HG03060 (cell line): ENCODE measurements around the gene GSE1.

Experiments used
- ATAC-seq: cut with Tn5 transposase; IDR thresholded peaks from one replicate; pipeline ENCODE4 v1.9.1; 2021; ENCODE audit warnings: low read depth, moderate number of reproducible peaks; ENCODE audit not compliant: unreplicated experiment

Gene GSE1

DNA sequence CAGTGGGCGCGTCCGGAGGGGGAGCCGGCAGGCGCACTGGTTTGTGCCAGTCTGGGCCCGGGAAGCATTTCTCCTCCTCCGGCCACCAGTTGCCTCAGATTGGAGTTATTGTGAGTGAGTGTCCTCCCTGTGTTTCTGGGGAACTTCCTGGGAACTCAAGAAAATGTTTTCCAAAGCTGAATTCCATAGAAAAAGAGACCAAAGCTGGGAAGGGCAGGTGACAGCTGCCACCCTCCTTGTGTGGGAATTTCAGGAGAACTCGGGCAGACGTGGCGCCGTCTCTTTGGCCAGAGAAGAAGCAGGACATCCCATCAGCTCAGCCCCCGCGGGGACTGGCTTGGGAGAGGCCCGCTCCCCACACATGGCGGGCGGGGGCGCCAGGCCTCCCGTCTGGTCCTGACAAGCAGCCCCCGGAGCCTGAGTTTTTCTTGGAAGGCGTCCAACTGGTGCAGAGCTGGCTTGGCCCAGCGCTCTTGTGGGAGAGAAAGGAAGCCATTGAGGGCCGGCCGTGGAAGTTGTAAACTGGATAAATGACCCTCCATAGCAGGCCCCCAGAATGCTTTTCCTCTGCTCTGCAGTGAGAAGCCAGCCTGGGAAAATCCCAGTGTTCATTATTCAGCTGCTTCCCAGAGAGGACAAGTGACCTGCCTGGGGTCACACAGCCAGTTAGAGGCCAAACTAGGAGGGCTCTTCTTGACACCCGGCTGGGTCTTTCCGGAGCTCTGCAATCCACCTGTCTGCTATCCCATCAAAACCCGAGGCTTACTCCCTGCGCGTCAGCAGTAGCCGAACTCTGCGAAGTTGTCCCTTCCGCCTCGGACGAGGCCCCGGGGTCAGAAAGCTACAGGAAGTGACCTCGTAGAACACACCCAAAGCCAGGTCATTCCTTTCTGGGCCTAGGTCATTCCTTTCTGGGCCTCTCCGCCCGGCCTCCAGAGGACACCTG, 39.2 kb upstream of the GSE1 start:
- no peak for ATAC-seq

DNA sequence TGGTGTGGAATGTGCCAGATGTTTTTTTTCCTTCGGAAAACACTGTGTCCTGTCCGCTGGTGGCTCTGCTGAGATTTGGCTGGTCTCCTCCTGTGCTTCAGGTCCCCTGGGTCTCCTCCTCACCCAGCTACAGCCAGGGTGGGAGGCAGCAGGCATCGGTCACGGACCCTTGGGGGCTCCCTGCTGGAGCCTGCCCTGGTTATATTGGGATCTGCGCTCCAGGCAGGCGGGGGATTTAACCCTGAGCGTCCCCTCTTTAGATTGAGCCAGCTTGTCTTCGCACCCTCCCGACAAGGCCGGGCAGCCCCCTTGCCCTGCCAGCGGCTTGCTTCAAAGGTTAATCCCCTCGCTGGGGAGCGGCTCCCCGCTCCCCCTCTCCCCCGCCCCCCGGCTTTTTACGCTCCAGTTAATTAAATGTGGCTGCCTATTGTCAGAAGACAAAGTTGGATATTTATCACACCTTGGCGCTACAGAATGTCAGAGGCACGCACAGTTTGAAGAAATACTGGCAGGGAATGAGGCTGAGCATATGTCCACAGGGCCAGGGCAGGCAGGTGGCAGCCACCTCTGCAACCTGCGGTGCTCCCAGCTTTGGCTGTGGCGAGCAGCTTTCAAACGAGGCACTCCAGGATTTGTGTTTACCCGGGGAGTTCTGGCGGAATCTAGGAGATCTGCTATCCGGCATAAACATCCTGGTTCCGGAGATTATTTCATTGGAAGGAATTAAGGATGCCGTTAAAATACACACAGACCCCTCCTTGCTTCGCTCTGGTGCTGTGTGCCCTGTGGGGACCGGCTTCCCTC, 38.2 kb upstream of the GSE1 start:
- ATAC-seq, result no peak

DNA sequence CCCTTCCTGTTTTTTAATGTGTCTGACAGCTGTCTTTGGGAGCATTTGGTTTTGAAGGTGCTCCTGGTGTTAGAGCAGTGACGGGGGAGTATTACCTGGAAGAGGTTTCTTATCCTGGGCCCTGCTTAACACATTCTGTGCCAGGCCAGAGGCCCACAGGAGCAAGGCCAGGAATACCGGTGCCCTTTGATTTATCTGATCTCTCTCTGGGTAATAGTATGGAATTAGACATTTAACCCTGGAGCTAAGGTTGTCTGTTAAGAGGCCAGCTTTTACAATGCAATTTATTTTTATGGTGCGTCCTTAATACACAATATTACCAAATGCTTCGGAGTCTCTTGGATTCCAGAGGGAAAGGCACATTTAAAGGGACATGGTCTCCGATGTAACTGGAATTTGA, 37.2 kb upstream of the GSE1 start:
- no peak for ATAC-seq

DNA sequence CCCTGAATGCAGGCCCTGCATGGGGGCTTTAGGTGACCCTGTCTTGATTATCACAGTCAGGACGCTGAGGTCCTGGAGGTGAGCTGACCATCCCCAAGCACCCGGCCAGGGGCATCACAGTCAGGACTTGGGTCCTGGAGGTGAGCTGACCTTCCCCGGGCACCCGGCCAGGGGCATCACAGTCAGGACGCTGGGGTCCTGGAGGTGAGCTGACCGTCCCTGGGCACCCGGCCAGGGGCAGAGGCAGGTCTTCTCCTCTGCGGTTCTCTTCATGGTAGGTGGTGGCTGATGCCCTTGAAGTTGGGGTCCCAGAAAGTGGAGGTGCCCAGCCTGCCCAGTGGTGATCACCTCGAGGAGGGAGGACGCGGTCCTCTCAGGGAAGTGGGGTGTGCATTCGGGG, 36.2 kb upstream of the GSE1 start:
- no peak for ATAC-seq

DNA sequence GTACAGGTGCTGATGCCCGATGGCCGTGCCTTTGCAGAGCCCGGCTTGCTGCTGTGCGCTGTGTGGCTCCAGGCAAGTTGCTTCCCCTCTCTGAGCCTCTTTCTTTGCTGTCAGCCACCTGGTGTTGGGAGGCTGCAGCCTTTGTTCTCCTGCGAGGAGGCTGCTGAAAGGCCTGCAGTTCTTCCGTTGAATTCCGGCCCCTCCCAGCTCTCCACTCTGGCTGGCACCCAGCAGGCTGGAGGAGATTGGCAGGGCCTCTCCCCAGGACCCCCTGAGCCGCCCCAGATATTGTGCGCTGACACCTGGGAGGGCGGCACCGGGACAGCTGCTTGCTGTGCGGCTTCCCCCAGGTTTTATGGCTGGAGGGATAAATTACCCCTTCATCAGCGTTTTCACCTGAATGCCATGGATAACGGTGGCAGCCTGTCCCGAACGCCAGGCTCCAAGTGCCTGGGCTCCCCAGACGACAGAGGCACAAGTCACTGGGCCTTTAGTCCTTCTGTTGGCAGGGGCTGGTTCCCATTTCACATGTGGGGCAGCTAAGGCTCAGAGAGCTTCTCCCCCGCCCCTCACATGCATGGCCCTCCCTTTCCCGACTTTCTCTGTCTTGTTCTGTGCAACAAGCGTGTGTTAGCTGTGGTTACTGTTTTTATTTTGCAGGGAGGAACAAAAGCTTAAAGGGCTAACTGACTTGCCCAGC, 35.1 kb upstream of the GSE1 start:
- no peak for ATAC-seq

DNA sequence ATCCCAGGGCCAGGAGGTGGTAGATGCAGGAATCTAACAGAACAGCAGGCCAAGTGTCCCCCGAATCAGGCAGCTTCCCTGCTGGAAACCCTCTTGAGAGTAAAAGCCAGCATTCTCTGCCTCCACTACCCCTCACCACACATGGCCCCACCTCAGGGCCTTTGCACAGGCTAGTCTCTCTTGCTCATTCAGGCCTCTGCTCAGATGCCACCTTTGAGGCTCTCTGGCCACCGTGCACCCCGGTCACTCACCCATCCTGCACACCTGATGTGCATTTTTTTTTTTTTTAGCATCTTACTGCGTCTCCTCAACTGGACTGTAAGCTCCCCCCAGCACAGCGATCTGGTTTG, 34.5 kb upstream of the GSE1 start:
- ATAC-seq, result no peak

DNA sequence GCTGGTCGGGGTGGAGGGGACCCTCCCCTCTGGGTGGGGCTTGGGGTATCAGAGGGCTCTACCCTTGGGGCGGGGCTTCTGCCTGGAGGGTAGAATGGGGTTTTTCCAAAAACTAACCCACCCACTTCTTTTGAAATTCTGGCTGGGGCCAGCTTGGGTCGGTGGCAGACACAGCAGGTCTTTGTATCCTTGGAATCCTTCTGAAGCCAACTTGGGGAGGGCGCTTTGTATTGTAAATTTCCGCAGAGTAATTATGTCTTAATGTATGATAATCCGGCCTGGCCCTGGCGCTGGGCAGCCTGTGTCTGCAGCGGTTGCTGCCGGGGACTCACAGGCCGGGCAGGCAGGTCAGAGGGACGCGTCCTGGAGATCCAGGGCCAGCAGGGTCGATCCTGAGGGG, 33.9 kb upstream of the GSE1 start:
- ATAC-seq, result no peak

DNA sequence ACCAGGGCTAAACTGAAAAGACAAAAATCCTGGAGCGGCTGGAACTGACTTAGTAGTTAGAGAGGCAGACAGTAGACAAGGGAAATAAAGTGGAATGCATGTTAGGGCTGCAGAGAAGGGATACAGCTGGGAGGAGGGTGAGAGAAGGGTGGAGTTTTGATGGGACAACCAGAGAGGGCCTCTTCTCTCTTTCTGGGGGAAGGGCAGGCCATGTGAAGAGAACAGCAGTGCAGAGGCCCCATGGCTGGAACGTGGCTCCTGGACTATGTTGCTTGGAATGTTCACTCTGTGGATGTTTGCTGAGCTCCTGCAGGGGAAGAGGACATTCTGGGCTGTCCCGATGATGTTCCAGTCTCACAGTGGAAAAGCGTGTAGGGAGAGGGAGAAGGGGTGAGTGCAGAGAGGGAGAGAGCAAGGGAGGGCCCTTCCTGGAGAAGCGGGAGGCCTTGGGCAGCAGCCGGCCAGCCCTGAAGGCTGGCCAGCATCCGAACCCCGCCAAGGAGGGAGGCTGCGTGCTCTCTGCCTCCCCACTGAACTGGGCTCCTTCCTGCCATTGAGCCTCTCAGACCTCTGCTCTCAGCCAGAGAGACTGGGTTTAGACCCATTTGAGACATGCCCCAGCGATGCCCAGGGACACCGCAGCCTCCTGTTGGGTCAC, 33.1 kb upstream of the GSE1 start:
- no peak for ATAC-seq

DNA sequence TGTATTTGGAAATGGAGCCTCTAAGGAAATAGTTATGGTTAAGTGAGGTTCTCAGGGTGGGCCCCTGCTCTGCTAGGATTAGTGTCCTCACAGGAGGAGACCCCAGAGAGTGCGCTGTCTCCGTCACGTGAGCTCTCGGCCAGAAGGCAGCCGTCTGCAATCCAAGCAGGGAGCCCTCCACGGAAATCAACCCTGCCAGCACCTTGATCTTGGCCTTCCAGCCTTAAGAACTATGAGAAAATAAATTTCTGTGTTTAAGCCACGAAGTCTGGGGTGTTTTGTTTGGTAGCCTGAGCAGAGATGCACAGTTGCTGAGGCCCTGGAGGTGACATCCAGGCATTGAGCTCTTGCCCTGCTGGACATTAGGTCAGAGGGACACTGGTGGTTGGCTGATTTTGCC, 32.4 kb upstream of the GSE1 start:
- no peak for ATAC-seq

DNA sequence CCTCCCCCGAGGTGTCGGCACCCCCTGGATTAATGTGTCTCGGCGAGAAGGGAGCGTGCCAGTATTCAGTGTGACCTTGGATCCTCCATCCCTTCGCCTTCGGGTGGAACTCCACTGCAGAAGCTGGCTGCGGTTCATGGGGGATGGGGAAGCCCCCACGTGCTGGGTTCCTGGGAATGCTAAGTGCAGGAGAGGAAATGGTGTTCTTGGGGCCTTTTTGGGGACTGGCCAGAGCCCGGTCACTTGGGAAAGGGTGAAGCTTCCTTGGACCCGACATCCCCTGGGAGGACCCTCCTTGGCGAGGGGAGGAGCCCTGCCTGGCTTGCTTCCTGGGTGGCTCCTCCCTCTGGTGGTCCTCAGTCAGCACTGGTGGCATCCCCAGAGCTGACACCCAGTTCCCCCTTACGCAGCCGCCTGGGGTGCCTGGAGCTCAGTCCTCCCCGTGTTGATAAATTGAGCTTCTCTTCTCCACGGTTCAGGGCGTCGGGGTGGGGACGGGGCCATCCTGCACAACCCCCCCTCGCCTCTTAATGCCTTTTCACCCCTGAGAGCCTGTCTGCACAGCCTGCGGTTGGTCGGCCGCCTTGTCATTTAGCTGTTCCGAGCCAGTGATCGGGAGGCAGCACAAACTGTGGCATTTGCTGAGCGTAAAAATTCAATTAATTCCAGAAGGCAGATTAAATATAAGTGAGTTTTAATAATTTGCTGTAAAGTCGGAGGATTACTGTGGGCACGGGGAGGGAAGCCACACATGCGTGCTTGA, 30.7 kb upstream of the GSE1 start:
- no peak for ATAC-seq

DNA sequence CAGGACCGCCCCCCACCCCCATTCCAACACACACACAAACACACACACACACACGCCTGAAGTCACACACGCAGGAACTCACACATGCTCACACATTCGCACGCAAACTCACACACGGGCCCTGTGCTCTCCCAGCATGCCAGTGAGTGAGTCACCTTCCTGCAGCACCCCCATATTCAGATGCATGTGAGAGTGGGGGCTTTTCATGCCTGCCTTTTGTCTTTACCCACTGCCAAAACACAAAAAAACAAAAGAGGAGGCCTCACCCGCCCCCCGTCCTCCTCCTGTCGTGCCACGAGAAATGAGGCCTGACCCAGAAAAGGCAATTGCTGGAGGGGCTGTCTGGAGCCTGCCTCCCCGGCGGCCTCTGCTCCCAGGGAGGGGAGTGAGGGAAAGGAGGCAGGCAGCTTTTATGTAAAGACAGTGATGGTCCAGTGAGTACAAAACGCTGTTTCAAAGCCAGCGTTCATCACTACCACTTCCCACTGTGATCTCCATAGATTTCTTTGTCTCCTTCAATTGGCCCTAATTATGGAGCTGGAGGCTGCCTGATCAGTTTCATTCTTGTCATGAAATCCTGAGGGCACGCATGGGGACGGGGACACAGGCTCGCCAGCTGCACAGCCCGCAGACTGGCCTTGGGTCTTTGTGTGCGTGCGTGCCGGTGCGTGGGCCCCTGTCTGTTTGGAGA, 29.5 kb upstream of the GSE1 start:
- ATAC-seq, result no peak

DNA sequence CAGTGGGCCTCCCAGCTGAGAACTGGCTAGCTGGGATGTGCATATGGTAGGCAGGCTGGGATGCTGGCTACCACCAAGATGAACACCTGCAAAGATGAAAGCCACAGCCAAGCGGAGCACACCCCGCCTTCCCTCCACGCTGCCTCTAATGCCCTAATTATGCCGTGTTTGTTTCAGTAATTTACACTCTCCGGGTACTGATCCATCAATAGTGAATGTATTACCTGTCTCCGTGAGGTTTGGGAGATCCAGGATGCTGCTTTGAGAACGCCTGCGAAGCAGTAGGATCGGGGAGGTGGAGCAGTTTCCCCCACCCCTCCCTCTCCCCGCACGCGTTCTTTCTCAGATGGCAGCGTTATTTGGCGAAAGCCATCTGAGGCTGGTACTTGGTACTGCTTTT, 28.9 kb upstream of the GSE1 start:
- no peak for ATAC-seq

DNA sequence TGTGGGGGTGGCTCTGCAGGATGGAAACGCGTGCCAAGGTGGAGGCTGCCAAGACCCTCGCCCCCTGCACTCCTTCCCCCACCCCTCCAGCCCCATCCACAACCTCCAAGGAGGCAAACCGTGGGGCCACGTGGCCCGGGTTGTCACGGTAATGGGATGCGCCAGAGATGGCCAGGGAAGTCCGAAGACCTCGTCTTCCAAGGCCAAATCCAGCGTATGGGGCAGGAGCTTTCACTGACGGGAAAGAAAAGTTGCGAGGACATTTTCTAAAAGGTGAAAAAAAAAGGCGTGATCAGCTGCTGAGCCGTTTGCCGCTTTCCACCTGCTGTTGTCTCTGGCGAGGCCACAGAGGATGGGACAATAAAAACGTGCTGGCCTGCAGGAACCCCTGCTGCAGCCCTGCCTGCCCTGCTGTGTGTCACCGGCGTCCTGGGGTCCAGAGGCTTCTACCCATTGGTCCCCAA, 28.3 kb upstream of the GSE1 start:
- ATAC-seq, result no peak

DNA sequence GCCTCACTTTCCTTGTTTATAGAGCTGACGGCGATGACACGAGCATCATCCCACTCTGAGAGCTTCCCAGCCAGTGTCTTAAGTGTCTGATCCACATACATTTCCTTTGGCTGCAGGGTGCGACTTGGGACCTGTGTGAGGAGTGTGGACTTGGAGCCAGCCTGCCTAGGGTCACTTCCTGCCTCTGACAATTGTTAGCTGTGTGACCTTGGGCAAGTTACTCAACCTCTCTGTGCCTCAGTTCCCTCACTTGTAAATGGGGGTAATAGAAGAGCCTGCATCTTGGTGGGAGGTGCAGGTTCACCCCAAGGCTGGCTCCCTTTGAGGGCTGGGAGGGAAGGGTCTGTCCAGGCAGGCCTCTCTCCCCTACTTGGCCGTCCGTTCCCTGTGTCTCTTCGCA, 27.4 kb upstream of the GSE1 start:
- no peak for ATAC-seq

DNA sequence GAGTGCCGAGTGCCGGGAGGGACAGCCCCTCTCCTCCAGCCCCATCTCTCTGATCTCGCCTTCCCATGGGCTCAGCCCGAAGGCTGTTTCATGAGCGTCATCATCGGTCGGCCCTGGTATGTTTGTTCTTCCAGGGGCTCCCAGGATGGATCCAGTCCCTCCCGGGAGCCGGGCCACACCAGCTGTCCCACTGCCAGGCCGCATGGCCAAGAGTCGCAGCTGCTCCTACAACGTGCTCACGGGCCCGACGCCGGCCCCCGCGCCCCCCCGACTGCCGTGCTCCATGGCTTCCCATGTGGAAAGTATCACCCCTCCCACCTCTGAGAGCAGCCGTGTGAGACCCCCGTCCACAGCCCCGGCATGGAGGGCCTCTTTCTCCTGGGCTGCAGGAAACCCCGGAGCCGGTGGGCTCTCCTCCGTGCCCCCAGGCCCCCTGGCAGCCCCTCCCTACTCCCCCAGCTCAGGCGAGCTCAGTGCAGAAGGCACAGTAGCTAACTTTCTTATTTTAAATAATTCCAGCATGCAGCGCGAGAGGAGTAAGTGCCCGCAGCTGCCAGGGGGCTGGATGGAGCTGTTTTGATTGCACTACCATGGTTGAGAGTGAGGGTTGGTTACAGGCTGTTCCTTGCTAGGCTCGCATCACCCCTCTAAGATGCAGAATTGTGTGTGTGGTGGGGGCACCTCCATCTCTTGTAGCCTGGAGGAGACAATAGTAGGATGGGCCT, 26.6 kb upstream of the GSE1 start:
- no peak for ATAC-seq

DNA sequence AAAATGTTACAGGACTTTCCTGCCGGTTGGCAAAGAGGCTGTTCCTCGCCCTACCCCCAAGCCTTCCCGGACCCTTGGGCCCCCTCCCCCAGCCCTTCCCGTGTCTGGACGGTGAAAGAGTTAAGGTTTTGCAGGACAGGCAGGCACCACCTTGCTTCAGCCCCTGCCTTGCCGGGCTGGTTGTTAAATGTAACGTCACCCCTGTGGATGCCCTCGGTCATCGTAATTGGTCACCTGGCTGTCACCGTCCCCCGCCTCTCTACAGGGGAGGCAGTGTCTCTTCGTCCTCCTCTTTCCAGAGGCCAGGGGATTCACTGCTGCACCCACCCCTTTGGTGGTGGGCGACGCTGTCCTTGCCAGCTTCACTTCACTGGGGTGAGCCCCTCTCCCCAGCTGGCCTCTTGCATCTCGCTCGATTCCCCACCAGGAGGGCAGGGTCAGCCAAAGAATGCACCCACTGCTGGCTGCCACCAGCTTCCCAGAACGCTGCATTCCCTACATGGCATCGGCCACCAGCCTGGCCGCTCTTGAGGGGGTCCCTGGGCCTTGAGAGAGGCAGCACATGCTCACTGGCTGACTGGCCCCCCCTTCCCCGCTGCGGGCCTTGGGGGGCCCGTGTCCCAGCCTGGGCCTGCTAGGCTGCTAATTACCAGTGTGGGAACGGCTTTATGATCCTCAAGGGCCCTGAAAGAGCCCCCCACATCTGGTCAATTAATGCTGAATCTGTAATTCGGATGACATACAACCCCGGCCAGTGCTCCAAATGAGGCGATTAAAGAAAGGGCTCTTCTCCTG, 25.2 kb upstream of the GSE1 start:
- ATAC-seq, result no peak

DNA sequence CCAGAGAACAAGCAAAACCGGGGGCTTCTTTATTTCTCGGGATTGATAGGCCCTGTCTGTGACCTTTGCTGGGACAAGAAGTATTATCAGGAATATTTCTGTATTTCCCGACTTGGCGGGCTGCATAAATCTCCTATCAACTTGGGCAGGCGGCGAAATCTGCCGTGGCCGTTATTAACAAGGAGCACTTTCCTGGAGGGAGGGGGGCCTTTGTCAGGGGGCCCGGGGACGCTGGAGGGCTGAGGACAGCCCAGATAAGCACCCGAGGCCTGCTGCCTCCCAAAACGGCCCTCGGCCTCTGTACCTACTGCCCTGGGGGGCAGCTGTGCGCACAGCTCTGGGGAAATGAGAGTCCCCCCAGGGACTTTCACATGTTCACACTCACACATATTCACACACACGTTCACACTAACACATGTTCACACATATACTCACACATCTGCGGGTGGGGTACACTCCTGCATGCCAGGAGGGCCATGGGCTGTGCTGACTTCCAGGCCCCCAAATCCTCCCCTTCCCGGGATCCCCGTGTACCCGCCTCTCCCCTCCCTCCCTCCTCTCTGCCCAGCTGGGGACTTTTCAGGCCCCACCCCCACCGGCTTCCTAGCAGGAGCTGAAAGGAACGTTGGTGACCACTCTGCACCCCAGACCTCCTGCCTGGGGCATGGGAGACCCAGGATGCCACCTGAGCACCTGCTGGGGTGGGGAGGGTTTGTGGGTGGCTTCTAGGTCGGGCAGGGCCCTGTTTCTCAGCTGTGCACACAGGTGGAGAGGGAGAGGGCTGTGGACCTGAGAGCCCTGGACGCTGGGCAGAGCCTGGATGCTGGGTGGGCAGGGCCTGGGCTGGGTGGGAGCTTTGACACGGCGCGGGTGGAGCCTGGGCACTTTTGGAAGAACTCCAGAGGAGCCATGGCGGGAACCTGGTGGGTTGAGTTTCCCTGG, 24.3 kb upstream of the GSE1 start:
- ATAC-seq, result no peak
